Panc1 (cell line): Measurements from ENCODE around the gene NKD1. TPM values are rescaled to one million over a fixed set of nuclear protein-coding genes. Genes with fewer than 3 reads are reported as not detected.

Experiments used
- ATAC-seq: fragments of 200-7000 bp; cut with Tn5 transposase; 2 replicates; pipeline ENCODE4 v1.9.1; 2020; ENCODE audit warnings: mild to moderate bottlenecking, moderate library complexity
- BruUV-seq: library from RNA; stranded (reverse); fragments of 400-500 nt; replicated peaks from 2 replicates; lab custom pipeline; 2021; lab: Mats Ljungman, UMichigan
- CTCF ChIA-PET: fragments of 300-600 bp; sonication (Branson Sonifier 250); formaldehyde crosslinking; loops from one replicate; lab custom pipeline; 2022; ENCODE audit warnings: antibody characterized with exemption; lab: Charles Lee
- POLR2A ChIA-PET: fragments of 300-600 bp; sonication (Branson Sonifier 250); formaldehyde crosslinking; loops from one replicate; lab custom pipeline; 2022; ENCODE audit warnings: antibody characterized with exemption; lab: Charles Lee
- DNase-seq: peaks from one replicate; pipeline ENCODE4 v3.0.0-alpha.2; 2010; ENCODE audit warnings: low read depth, low spot score
- H3K27ac ChIP-seq: 2 replicates; pipeline ENCODE4 v1.5.1; 2011; ENCODE audit warnings: mild to moderate bottlenecking, low read length, inconsistent platforms
- H3K27me3 ChIP-seq: fragments of 200-500 bp; sonication (Bioruptor generic); 2 replicates; pipeline ENCODE4 v1.6.0; 2014; ENCODE audit warnings: low read length, inconsistent platforms; ENCODE audit not compliant: control insufficient read depth, insufficient read depth
- H3K36me3 ChIP-seq: fragments of 200-500 bp; sonication (Bioruptor generic); 2 replicates; pipeline ENCODE4 v1.5.1; 2014; ENCODE audit warnings: inconsistent platforms, mild to moderate bottlenecking, low read length, moderate library complexity; ENCODE audit not compliant: control insufficient read depth, insufficient read depth
- H3K4me1 ChIP-seq: 2 replicates; pipeline ENCODE4 v1.5.1; 2011; ENCODE audit warnings: inconsistent platforms, mild to moderate bottlenecking, low read length, moderate library complexity; ENCODE audit not compliant: control insufficient read depth, insufficient read depth
- H3K4me3 ChIP-seq, 2 experiments: 2 replicates each; pipeline ENCODE4 v1.5.1; 2011 to 2012; ENCODE audit warnings: low read depth in 2 of 2, low read length in 2 of 2, mild to moderate bottlenecking in 2 of 2, inconsistent platforms in 1 of 2, moderate library complexity in 1 of 2
- H3K9me3 ChIP-seq: fragments of 200-500 bp; sonication (Bioruptor generic); 2 replicates; pipeline ENCODE4 v1.5.1; 2014; ENCODE audit warnings: low read depth, mild to moderate bottlenecking, inconsistent platforms, low read length, moderate library complexity; ENCODE audit not compliant: control insufficient read depth, insufficient read depth
- POLR2AphosphoS5 ChIP-seq: IDR thresholded peaks from 2 replicates; pipeline ENCODE4 v1.6.1; 2012; ENCODE audit warnings: mild to moderate bottlenecking, low read depth, low read length, moderate library complexity
- SIN3A ChIP-seq: IDR thresholded peaks from 2 replicates; pipeline ENCODE4 v1.6.1; 2012; ENCODE audit warnings: low read depth, mild to moderate bottlenecking, low read length, moderate library complexity, borderline replicate concordance; ENCODE audit not compliant: insufficient read depth
- TCF7L2 ChIP-seq: IDR thresholded peaks from 2 replicates; pipeline ENCODE4 v1.6.1; 2011; ENCODE audit warnings: mild to moderate bottlenecking, low read depth, low read length, inconsistent platforms
- in situ Hi-C: cut with HindIII; loops from 2 replicates; pipeline ENCODE4 v1.10.0; 2016; ENCODE audit warnings: low sequenced_read_pairs, low pct_unique_long_range_greater_than_20kb
- intact Hi-C: fragments of 100-400 bp; cut with micrococcal nuclease; formaldehyde crosslinking; loops from one replicate; pipeline ENCODE4 v1.10.0; 2022; ENCODE audit not compliant: unreplicated experiment
- total RNA-seq: library from RNA; stranded (reverse); gene quantifications from one replicate; pipeline ENCODE4 v1.2.1, GENCODE V29; 2021; ENCODE audit not compliant: unreplicated experiment
- TF ChIP-seq, protein P1 (sequence below), 2 experiments: IDR thresholded peaks; 2 replicates each; pipeline ENCODE4 v1.6.1; 2011 to 2012; ENCODE audit warnings: low read depth in 2 of 2, control low read depth in 1 of 2, low read length in 1 of 2, mild to moderate bottlenecking in 1 of 2, moderate library complexity in 1 of 2; ENCODE audit not compliant: insufficient read depth in 1 of 2
- TF ChIP-seq, protein P2 (sequence below): fragments of 450-650 bp; IDR thresholded peaks from 2 replicates; pipeline ENCODE4 v1.5.1; 2017; ENCODE audit warnings: mild to moderate bottlenecking

Gene NKD1
- total RNA-seq, 1 experiment from 2014 or later = 0.18 TPM

DNA sequence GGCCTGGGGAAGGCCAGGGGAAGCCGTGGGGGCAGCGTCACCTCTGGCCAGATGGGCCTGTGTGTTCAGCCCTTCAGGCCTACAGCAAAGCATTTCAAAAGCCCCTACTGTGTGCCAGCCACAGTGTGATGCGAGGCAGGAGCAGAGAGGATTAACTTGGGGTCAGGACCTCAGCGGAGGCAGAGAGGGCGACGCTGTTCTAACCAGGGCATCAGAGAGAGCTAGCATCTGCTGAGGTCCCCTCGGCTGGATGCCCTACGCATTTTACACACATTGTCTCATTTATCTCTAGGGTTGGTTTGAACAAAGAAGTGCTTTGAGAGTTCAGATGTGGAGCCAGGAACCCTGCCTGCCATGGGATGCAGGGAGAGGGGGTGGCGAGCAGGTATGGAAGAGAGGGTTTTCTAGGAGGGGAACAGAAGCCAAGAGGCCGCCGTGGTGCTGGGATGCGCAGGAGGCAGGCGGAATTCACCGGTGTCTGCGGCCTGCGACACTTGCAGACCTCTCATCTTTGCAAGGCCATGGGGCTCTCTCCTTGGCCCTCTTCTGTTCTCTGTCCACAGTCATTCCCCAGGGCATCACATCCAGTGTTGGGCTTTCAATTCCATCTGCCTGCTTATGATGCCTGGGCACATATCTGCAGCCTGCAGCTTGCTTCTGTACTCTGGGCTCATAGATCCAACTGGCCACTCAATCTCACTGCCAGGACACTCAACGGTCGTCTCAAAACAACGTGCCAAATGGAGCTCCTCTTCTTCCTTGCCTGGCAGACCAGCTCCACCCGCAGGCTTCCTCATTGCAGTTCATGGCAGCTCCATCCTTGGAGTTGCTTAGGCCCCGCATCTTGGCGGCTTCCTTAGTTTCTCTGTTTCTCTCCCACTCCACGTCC is 8.1 kb upstream of the NKD1 start:
- no peak for TF ChIP-seq POLR2AphosphoS5
- TF ChIP-seq TCF7L2 = no peak
- TF ChIP-seq SIN3A = no peak
- TF ChIP-seq, protein P1, sequence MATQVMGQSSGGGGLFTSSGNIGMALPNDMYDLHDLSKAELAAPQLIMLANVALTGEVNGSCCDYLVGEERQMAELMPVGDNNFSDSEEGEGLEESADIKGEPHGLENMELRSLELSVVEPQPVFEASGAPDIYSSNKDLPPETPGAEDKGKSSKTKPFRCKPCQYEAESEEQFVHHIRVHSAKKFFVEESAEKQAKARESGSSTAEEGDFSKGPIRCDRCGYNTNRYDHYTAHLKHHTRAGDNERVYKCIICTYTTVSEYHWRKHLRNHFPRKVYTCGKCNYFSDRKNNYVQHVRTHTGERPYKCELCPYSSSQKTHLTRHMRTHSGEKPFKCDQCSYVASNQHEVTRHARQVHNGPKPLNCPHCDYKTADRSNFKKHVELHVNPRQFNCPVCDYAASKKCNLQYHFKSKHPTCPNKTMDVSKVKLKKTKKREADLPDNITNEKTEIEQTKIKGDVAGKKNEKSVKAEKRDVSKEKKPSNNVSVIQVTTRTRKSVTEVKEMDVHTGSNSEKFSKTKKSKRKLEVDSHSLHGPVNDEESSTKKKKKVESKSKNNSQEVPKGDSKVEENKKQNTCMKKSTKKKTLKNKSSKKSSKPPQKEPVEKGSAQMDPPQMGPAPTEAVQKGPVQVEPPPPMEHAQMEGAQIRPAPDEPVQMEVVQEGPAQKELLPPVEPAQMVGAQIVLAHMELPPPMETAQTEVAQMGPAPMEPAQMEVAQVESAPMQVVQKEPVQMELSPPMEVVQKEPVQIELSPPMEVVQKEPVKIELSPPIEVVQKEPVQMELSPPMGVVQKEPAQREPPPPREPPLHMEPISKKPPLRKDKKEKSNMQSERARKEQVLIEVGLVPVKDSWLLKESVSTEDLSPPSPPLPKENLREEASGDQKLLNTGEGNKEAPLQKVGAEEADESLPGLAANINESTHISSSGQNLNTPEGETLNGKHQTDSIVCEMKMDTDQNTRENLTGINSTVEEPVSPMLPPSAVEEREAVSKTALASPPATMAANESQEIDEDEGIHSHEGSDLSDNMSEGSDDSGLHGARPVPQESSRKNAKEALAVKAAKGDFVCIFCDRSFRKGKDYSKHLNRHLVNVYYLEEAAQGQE (IDR thresholded peaks at IDR 0.05; ENCODE audit: insufficient read depth in 1 of 2, low read depth in 2 of 2, low read length in 1 of 2) = no peak
- TF ChIP-seq, protein P2, sequence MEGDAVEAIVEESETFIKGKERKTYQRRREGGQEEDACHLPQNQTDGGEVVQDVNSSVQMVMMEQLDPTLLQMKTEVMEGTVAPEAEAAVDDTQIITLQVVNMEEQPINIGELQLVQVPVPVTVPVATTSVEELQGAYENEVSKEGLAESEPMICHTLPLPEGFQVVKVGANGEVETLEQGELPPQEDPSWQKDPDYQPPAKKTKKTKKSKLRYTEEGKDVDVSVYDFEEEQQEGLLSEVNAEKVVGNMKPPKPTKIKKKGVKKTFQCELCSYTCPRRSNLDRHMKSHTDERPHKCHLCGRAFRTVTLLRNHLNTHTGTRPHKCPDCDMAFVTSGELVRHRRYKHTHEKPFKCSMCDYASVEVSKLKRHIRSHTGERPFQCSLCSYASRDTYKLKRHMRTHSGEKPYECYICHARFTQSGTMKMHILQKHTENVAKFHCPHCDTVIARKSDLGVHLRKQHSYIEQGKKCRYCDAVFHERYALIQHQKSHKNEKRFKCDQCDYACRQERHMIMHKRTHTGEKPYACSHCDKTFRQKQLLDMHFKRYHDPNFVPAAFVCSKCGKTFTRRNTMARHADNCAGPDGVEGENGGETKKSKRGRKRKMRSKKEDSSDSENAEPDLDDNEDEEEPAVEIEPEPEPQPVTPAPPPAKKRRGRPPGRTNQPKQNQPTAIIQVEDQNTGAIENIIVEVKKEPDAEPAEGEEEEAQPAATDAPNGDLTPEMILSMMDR = no peak
- Histone ChIP-seq H3K4me1 (no peaks in the 10 kb centered on the region), H3K36me3 (no peaks in the 10 kb centered on the region), H3K27me3 (no peaks in the 10 kb centered on the region; the same call in 1 of the 2 replicates), H3K4me3 (no peak overlapping the region), H3K9me3 (no peaks in the 10 kb centered on the region), H3K27ac (no peak overlapping the region)
- POLR2A ChIA-PET = no interaction called here
- no TSS peak for BruUV-seq
- ATAC-seq (no peak; the same call in 1 of the 2 replicates), DNase-seq (no peak)
- in situ Hi-C loops = no loop called here
- CTCF ChIA-PET = no interaction called here
- intact Hi-C loops = no loop called here

DNA sequence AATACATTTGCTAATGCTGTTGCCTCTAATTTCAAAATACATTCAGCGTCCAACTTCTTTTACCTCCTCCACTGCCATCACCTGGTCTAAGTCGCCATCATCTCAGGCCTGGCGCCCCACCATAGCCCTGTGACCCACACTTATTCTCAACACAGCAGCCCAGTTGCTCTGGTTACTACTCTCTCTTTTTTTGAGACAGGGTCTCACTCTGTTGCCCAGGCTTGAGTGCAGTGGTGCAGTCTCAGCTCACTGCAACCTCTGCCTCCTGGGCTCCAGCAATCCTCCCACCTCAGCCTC is 7.5 kb upstream of the NKD1 start:
- in situ Hi-C loops (no loop called here), intact Hi-C loops (no loop called here)
- ATAC-seq = no peak

More for the DNA sequence above, 7.5 kb upstream of the NKD1 start:
- H3K36me3 ChIP-seq = no peaks in the 10 kb centered on the region
- H3K27me3 ChIP-seq = no peaks in the 10 kb centered on the region; the same call in 1 of the 2 replicates
- no peak overlapping the region for H3K27ac ChIP-seq
- POLR2A ChIA-PET = no interaction called here
- TF ChIP-seq SIN3A (no peak), TCF7L2 (no peak), POLR2AphosphoS5 (no peak)
- TF ChIP-seq, protein P2 = no peak
- TF ChIP-seq, protein P1 (IDR thresholded peaks at IDR 0.05; ENCODE audit: insufficient read depth in 1 of 2, low read depth in 2 of 2, low read length in 1 of 2) = no peak
- no peak for DNase-seq
- BruUV-seq = no TSS peak
- no peak overlapping the region for H3K4me3 ChIP-seq
- no peaks in the 10 kb centered on the region for H3K9me3 ChIP-seq
- CTCF ChIA-PET = no interaction called here
- no peaks in the 10 kb centered on the region for H3K4me1 ChIP-seq
